HG03095 (cell line): ENCODE measurements around the gene PZP.

Experiments used
- ATAC-seq: cut with Tn5 transposase; IDR thresholded peaks from one replicate; pipeline ENCODE4 v1.9.1; 2021; ENCODE audit warnings: moderate library complexity; ENCODE audit not compliant: unreplicated experiment

Gene PZP

DNA sequence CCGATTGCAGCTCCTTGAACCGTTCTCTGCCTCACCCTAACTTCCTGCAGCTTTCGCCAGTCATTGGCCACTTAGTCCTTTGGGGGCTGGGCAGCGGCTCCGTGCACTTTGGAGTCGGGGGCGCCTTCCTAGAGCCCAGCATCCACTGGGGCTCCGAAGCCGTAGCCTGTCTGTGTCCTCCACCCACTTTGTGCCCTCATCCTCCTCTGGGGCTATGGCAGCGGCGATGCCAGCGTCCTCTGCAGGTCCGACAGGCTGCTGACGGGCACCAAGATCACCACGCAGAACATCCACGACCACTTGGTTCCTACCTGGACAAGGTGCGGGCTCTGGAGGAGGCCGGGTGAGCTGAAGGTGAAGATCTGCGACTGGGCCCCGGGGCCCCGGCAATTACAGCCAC lies 80.7 kb downstream of the PZP start:
- ATAC-seq, result no peak

DNA sequence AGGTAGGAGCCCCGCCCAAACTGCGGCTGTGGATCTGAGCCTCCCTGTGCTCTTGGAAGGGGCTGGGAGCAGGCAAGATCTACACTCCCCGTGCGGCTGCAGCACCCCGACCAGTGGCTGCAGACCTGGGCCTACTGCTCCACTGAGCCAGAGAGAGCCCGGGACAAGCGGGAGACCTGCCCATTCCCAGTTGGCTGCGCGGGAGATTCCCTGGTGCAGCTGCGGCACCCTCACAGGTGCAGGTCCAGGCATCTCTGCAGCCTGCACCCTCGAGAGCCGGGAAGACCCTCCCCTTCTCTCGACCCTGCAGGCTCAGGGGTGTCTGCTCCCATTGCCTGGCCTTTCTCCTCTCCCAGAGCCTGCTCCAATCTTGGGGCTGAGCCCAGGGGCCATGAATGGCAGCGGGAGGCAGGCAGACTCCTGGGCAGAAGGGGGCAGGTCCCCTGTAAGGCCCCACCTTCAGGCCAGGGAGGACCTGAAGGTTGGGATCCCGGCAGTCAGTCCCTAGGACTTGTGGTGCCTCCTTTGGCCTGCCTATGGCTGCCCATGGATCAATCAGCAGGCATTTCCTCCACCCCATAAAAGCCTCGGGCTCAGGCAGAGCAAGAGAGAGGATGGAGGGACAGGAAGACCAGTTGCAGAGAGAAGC lies 83.7 kb downstream of the PZP start:
- ATAC-seq, result no peak

DNA sequence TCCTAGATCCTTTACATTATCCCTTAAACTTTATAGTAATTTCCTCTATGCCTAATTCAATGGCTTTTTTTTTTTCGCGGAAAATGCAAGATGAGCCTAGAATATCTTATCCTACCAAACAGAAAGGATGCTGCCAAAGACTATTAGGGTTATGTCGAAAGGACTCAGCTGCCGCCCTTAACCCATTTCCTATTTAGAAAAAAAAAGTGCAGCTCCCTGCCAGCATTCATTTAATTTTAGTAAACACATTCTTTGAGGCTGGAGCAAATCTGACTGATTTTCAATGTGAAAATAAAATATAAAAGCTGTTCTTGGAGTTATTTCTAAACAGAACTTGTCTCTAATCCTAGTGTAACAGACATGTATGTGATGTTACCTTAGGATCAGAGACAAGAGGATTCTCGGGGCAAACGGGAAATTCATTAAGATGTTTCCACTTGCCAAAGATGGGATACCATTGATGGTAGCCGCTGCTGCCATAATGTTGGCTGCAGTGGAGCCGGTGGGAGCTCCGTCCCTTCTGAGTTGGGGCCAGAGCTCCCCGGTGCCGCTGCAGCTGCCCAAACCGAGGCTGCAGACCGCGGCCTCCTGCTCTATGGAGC lies 84.3 kb downstream of the PZP start:
- no peak for ATAC-seq

DNA sequence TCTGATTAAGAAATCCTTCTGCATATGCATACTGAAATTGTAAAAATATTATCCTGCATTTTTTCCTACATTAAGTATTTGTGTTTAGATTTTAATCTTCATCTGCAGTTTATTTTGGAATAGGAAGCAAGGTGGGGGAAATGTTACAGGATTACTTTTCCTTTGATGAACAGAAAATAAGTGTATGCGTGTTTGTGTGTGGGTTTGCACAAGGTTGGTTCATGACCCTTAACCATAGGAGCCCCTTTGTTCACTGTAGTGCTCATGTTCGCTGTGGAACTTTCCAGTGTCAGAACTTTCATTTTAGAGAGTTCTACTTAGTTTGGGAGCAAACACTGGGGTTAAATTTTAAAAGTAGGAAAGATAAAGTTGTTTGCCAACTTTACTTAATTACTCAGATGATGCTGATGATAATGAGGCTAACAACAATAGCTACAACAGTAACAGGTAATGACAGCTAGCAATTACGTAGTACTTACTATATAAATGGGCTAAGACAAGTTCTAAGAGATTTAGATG lies 86.0 kb downstream of the PZP start:
- no peak for ATAC-seq

DNA sequence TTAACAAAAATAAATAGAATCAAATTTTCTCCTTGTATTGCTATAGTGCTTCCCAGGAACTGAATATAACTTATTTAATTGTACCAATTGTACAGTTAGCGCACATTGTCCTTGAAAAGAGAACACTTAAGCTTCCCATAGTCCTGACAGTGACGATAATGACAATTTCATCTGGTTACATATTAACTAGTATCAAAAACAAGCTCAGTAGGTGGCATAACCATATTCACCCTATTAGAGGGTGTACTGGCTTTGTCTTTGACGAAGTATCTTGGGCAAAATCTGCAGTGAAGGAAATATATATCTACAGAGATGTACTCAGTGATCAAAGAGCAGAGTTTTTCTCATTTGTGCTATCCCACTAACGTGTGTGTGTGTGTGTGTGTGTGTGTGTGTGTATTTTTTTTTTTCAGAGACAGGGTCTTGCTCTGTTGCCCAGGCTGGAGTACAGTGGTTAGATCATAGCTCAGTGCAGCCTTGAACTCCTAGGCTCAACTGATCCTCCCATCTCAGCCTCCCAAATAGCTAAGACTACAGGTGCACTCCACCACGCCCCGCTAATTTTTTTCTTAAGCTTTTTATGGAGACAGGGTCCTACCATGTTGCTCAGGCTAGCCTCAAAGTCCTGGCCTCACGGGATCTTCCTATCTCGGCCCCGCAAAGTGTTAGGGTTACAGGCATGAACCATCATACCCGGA lies 87.6 kb downstream of the PZP start:
- no peak for ATAC-seq

DNA sequence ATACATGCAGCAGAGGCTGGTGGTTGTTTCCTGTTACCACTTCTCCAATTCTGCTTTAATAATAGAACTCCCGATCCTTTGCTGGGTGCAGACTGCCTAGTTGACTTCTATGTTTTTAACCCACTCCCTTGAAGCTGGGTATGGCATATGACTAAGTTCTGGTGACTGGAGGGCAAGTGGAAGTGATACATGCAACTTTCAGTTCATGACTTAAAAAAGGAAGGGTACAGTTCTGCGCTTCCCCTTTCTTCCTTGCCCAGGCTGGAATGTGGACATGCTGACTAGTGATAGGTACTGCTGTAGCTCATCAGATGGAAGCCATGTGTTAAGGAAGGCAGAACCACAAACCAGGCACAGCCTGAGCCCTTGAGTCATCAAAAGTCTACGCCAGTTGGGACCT lies 90.0 kb downstream of the PZP start:
- no peak for ATAC-seq

DNA sequence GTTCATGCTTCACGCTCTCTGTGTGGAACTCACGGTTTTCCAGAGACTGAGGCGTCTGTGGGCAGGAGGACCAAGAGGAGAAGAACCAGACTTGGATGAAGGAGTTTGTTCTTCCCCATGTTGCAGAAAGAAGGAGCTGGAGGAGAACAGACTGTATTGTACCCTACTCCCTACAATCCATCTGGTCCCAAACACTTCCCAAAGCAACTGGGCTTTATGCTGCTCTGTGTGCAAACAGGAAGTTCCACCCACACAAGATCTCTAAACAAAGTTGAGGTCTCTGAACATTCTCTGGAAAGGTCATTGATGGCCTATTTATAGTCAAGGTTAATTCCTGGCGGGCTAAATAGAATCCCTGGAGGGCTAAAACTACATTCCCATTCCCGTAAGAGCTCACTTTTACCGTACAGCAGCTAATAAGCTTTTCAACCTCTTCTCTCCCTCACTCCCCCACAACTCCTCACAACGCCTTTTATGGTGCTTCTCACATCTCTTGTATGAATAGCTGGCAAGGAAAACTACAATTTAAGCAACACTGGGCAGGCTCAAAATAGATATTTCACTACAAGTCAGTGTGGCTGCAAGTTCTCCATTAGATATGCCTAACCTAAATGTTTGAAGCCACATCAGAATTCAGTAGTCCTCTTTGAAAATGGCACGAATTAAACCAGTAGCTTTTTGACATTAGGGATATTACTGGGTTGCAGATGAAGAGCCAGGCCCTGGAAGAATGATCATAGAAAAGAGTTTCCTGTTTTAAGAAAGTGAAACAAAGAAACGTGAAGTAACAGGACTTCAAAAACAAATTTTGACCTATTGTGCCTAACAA lies 92.2 kb downstream of the PZP start, which contains the start of gene A2M:
Gene A2M, minus strand, starts transcription at position 189 of the 829 bp plus-strand sequence. Its CDS starts 70 bp downstream, at position 119.
- ATAC-seq, result no peak

DNA sequence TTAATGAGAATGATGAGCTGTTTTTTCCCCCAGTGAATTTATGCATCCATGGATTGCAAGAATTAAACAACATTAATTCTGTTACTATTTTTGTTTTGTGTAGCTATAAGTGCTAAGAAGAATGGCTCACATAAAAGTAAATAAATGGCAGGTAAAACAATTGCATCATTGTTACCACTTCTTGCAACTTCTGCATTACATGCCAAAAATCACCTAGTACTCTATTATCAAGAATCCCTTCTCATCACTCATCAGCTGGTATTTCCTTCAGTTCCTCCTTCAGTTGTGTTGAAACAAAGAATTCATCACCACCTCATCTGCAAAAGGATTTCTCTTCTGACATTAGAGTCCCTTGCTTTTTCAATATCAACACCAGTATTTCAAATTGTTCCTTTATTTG lies 93.2 kb downstream of the PZP start:
- ATAC-seq, result no peak

DNA sequence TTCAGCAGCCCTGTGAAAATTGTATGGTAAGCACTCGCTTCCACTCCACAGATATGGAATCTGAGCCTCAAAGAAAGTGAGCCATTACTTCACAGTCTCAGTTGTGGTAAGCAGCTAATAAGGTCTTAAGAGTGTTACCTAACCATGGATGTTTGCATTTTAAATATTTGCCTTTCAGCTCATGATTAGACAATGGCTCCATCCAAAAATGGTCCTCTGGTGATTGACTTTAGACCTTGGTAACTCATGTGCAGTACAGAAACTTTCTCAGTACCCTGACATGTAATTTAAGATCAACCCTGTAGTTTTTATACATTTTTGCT lies 94.2 kb downstream of the PZP start:
- ATAC-seq, result no peak

DNA sequence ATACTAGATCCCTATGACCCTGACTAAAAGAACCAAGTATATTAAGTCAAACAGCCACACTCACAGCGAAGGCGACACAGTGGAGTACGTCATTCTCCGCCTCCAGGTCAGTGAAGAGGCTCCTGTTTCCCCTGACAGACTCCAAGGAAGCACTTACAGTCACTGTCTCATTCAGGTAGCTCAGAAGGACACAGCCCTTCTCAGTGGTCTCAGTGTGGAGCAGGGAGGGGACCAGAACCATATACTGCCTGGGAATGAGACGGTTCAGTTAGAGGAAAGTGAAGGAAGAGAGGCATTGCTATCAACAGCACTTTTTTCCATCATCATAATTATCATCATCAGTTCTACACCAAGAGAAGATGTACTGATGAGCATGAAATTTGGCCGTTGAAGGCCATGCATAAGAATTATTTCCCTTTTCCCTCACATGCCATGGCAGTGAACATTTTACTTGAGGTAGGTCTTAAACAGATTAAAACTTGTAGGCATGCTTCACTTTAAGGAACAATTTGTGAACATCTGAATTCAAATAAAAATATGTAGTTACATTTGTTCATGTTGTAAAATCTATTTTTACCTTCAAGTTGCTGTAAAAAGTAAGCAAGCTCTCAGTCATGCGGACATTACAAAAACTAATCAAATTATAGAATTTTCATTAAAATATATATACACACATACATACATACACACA lies 94.8 kb downstream of the PZP start:
- ATAC-seq, result no peak

DNA sequence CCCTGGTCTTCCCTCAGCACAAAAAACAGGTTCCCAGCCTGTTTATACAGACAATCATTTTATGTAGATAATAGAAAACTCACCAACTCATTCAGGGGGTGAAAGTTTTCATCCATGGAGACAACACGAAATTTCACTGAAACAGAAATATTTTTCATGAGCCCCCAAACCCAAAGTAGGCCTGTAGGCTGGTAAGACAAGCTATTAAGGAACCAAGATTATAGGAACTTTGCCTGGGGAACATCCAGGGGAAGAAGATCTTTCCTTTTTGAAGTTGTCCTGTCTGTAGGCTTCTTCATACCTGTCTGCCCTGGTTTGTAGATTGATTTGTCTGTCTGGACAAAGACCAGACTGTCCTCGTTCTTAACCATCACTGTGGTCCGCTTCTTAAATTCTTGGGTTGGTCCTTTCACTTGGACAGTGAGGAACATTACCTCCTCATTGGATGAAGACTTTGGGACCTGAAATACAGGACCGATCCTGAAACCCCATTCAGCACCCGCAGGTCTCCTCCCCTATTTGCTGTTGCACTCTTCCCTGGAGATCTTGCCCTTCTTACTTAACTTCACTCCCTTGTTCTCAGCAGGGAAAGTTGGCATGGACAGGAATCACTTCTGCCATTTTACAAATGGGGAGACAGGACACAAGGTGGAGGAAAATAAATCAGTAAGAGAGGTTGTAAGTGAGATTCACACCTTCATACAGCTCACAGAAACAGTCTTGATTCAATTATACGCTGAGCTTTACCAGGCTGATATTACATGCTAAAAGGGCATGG lies 95.9 kb downstream of the PZP start:
- ATAC-seq, result no peak

DNA sequence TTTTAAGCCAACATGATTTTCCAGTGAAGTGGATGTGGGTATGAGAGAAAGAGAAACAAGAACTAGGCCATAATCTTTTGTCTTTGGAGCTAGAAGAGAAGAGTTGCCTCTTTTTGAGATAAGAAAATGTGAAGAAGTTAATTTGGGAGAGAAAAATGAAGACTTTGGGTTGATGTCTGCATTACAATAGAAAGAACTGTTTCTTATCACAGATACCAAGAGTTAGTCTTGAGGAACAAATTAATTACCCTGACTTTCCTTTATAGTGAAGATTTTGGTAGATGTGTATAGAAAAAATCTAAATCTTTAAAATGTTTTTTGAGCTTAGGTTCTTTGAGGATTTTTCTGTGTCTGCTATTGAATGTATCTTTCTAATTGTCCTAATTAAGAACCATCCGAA lies 96.7 kb downstream of the PZP start:
- ATAC-seq, result no peak

DNA sequence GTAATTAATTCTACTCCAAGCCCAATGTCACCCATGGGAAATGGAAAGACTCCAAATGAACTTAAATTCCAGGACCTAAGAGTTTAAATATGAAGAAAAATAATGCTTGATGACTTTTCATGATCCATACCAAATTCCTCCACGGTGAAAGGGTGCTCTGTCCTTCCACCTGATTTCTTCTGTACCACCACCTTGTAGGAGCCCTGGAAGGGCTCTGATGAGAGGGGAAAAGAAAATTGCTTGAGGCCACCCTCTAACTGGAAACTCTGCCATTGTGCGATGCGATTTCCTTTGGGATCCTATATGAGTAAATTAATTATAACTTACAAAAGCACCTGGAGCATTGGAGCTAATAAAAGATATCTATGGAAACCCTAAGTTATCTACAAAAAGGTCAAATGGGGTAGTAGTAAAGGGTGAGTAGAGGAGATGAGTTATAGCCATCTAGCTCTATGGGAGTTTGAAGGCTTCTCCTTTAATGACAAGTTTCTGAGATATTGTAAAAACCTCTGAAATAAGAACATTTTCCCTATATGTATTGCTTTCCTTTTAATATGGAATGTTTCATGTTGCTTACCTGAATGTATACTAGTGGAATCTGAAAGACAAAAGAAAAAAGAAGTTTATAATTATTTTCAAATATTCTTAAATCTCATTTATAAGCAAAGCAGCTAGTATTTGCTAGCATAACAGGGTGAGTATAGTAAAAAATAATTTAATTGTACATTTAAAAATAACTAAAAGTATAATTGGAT lies 98.3 kb downstream of the PZP start:
- no peak for ATAC-seq

DNA sequence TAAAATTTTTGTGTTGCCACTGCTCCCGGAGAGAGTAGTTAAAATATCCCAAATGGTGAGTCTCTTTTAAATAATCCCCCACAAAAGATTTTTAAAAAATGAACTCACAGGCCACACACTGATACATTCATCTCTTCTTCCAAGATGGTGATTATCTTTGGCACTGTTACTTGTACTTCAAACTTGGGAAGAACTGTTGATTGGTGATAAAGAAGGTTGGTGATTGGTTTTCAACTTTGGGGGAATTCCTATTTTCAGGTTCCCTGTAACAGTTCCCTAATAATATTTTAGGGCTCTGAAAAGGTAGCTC lies 99.0 kb downstream of the PZP start:
- ATAC-seq, result no peak

DNA sequence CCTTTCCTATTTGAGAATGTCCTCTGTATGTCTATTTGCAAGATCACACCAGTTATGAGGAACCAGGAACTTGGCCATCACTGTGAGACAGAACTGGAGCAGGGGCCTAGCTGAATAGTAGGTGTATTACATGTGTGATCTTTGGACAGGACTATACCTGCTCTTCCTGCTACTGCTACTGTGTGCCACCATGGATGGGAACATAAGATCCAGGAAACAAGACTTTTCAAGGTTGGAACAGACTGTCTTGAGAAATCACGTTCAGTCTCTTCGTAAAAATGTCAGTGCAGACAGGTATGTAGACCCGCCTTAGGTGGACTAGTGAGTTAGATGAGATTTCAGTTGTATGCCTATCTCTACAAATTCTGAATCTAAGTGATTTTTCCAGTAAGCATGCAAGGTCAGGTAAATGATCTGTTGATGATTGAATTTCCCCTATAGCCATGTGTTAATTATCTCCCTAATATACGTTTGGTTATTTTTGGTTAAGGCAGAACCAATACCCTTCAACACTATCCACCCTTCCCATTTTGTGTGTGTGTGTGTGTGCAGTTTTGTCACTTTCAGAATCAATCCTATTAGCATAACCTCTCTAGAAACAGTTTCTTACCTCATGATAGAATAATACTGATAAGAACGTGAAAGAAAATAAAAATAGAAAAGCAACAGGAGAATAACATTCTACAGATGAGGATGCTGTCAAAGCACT lies 99.5 kb downstream of the PZP start:
- ATAC-seq, result no peak

DNA sequence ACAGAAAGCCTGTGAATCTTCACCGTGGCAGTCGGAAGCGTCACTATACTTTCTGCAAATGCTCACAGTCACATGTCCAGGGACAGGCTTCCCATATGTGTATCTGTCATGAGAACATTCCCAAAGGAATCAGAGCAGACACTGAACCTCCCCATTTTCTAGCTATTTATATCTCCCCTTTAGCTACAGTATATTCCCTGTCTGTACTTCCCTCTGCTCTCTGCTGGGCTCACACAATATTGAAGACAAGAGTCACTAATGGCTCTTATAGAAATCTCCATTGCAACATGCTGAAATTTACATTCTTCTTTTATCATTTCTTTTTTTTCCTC lies 100.7 kb downstream of the PZP start:
- ATAC-seq, result no peak

DNA sequence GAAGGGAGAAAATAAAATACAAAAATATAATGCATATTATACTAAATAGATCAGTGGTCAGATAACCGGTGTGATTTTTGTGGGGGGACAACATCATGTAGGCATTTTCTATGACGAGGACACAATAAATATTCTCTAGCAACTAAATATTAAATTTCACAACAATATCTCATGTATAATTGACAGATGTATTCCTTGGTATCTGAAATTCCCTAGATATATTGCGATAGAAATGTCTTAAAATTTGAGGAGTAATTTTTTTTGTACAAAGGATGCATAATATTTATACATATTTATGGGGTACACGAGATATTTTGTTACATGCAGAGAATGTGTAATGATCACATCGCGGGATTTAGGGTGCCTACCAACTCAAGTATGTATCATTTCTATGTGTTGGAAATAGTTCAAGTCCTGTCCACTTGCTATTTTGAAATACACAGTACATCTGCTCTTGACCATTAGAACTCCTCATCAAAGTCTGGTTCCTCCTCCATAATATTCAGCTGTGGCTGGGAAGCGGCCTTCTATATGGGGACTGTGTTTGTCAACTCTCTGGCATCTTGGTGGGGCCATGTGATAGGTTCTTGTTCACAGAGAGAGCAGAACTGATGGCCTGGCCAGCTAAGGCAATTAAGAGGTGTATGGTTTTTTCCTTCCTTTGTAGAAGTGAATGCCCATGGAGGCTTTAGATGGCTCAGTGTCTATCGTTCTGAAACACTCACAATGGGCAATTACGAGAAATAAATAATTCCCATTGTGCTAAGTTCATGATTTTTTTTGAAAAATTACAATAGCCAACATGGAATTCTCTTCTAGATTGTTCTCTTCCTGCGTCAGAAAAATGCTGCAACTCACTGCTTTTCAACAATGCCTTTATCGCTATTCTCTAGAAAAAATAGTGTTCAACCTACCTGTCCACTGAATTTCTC lies 101.3 kb downstream of the PZP start:
- no peak for ATAC-seq

DNA sequence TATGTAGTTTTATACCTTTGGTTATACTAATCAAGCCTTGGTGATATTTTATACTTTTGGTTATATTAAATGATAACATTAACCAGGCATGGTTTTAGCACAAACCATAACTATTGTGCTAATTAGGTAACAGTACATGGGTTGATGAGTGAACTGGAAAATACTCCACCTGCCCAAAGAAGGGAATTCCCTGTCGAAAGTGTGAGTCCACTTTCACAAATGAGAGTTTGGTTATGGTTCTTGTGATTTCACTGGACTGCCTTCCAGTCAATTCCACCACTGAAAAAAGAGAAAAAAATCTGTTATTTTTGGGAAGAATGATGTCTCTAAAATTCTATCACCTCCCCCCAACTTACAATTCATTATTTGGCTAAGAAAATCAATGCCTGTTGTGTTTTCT lies 102.1 kb downstream of the PZP start:
- ATAC-seq, result no peak
